Activated CD4-positive, alpha-beta T cell treated with anti-CD3 and anti-CD28 coated beads, Interleukin-2, amount 50 U/mL, for 24 hours (primary cell): ENCODE results near the gene HMCN2.

Experiments used
- DNase-seq, 2 donors: peaks; one replicate each; pipeline ENCODE4 v3.0.0-alpha.2; 2020; ENCODE audit warnings: low read depth in 1 of 2, low spot score in 1 of 2

Gene HMCN2

DNA sequence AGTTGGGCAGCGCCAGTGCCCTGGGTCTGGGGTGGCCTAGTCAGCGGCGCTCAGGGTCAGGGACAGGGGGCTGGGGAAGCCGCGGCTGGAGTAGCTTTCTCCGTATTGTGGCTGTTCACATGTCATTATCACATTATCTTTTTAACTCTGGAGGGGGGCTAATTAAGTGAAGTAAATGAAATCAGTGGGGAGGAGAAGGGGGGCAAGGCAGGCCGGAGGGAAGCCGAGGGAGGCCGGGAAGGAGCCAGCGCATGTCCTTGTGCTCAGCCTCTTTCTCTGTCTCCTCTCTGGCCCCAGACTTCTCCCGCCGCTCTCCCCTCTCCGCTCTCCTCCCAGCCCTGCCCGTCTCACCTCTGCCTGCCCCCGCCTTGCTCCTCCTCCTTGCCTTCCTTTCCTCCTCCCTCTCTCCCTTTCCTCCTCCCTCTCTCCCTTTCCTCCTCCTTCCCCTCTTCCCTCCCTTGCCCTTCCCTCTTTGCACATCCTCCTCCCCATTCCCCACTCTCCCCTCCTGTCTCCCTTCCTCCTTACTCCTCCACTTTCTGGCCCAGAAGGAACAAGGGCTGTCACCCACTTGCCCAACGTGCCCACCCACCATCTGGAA is 217.9 kb downstream of the HMCN2 start:
- DNase-seq: no peak
